Activated T-helper 2 cell treated with anti-CD3 and anti-CD28 coated beads, Interferon-gamma antibody, Interleukin-2, Interleukin-4, amounts not matched to agents 10 μg/mL and 5 μg/mL and 100 μg/mL, durations not matched to agents 14 hours and 24 hours and 36 hours (primary cell): Measurements from ENCODE around the gene USB1. TPM values are rescaled to one million over a fixed set of nuclear protein-coding genes. Genes with fewer than 3 reads are reported as not detected.
A peak's percentile ranks its signal among the peaks of the same experiment; 100 is the strongest.
"Not testable (repeated sequence)": the region's sequence is repeated elsewhere in the genome, so short reads cannot be mapped to it uniquely, and the experiment has no call there.

ENCODE experiments used
- DNase-seq: peaks from one replicate; pipeline ENCODE4 v3.0.0; 2021; ENCODE audit warnings: low spot score
- H3K27ac Mint-ChIP-seq: one replicate; pipeline ENCODE4 v1.8.0; 2021; ENCODE audit warnings: mixed read lengths
- H3K27me3 Mint-ChIP-seq: one replicate; pipeline ENCODE4 v1.8.0; 2021; ENCODE audit warnings: low read depth, mixed read lengths
- H3K36me3 Mint-ChIP-seq: one replicate; pipeline ENCODE4 v1.8.0; 2021; ENCODE audit warnings: low read depth, mixed read lengths
- H3K4me1 Mint-ChIP-seq: one replicate; pipeline ENCODE4 v1.8.0; 2021; ENCODE audit warnings: low read depth, mixed read lengths
- H3K4me3 Mint-ChIP-seq: one replicate; pipeline ENCODE4 v1.8.0; 2021; ENCODE audit warnings: low read depth, mild to moderate bottlenecking, moderate library complexity, mixed read lengths
- H3K9me3 Mint-ChIP-seq: one replicate; pipeline ENCODE4 v1.8.0; 2021; ENCODE audit warnings: mixed read lengths
- intact Hi-C: fragments of 100-400 bp; cut with micrococcal nuclease; formaldehyde crosslinking; loops from one replicate; pipeline ENCODE4 v1.15.1; 2023
- total RNA-seq: library from RNA; stranded (reverse); gene quantifications from 2 replicates; pipeline ENCODE4 v1.2.3, GENCODE V29; 2022

USB1 gene
- total RNA-seq, 1 donor from 2014 or later, result 51.6 TPM

GRCh38 chr16:57999971-58000705 is 1.1 kb upstream of the USB1 start, which contains the start of gene ZNF319:
Gene ZNF319 (minus strand): TSS chr16:58000672. CDS start chr16:57998265, 2,407 bp downstream.
- Mint-ChIP-seq H3K9me3 (no peaks in the 10 kb centered on the region), H3K4me1 (peaks cover 40% of the 10 kb centered on the region), H3K36me3 (peaks cover 32% of the 10 kb centered on the region), H3K27ac (peak within 1 kb of the TSS; percentile 90), H3K27me3 (no peaks in the 10 kb centered on the region), H3K4me3 (peak within 1 kb of the TSS; percentile 92)
- no peak for DNase-seq
- intact Hi-C loops, result loop anchor here (1.0 to 5.0 kb wide), 4 partner anchors 15 to 423 kb away; no protein-coding TSS in a partner anchor

GRCh38 chr16:58001781-58002415 is 691 bp downstream of the USB1 start:
- peaks cover 4% of the 10 kb centered on the region for H3K9me3 Mint-ChIP-seq
- H3K4me3 Mint-ChIP-seq, result peak overlapping the region; percentile 92
- no peaks in the 10 kb centered on the region for H3K27me3 Mint-ChIP-seq
- no peak for DNase-seq
- intact Hi-C loops, result loop anchor here (1.0 to 5.0 kb wide), 6 partner anchors 103 to 425 kb away; partner anchors contain the start of gene KATNB1
- H3K36me3 Mint-ChIP-seq, result peaks cover 36% of the 10 kb centered on the region
- peaks cover 35% of the 10 kb centered on the region for H3K4me1 Mint-ChIP-seq
- H3K27ac Mint-ChIP-seq, result peak overlapping the region; percentile 90

GRCh38 chr16:58002416-58002800 is 1.2 kb downstream of the USB1 start:
- Mint-ChIP-seq H3K9me3 (peaks cover 7% of the 10 kb centered on the region), H3K4me3 (peak overlapping the region; percentile 47), H3K27ac (no peak overlapping the region), H3K27me3 (no peaks in the 10 kb centered on the region), H3K4me1 (peaks cover 35% of the 10 kb centered on the region), H3K36me3 (peaks cover 35% of the 10 kb centered on the region)
- intact Hi-C loops, result loop anchor here (5.0 kb wide), 1 partner anchor 245 kb away; no protein-coding TSS in a partner anchor
- DNase-seq, result no peak

GRCh38 chr16:58002936-58003335 is 1.7 kb downstream of the USB1 start:
- no peak overlapping the region for H3K27ac Mint-ChIP-seq
- H3K27me3 Mint-ChIP-seq, result no peaks in the 10 kb centered on the region
- H3K4me1 Mint-ChIP-seq, result peaks cover 34% of the 10 kb centered on the region
- H3K9me3 Mint-ChIP-seq, result peaks cover 7% of the 10 kb centered on the region
- no peak for DNase-seq
- intact Hi-C loops, result loop anchor here (5.0 kb wide), 1 partner anchor 246 kb away; no protein-coding TSS in a partner anchor
- peaks cover 33% of the 10 kb centered on the region for H3K36me3 Mint-ChIP-seq
- H3K4me3 Mint-ChIP-seq, result no peak overlapping the region

- DNase-seq, H3K27ac Mint-ChIP-seq, H3K9me3 Mint-ChIP-seq, H3K27me3 Mint-ChIP-seq, H3K4me3 Mint-ChIP-seq: not testable (repeated sequence)
- peaks cover 21% of the 10 kb centered on the region for H3K4me1 Mint-ChIP-seq
- H3K36me3 Mint-ChIP-seq, result peaks cover 29% of the 10 kb centered on the region
- intact Hi-C loops, result loop anchor here (5.0 kb wide), 1 partner anchor 247 kb away; no protein-coding TSS in a partner anchor
Observed at GRCh38 chr16:58004736-58005135, 3.5 kb downstream of the USB1 start.

- intact Hi-C loops, result no loop called here
Observed at GRCh38 chr16:58009856-58010416, 8.7 kb downstream of the USB1 start.

GRCh38 chr16:58010886-58011285 is 9.7 kb downstream of the USB1 start:
- Mint-ChIP-seq H3K4me1 (no peaks in the 10 kb centered on the region), H3K4me3 (no peak overlapping the region), H3K9me3 (peaks cover 7% of the 10 kb centered on the region), H3K27ac (no peak overlapping the region), H3K27me3 (no peaks in the 10 kb centered on the region), H3K36me3 (peaks cover 30% of the 10 kb centered on the region)
- intact Hi-C loops, result no loop called here
- no peak for DNase-seq

More at GRCh38 chr16:58009856-58010416, 8.7 kb downstream of the USB1 start:
- Mint-ChIP-seq H3K4me3 (no peak overlapping the region), H3K27me3 (no peaks in the 10 kb centered on the region), H3K9me3 (peaks cover 7% of the 10 kb centered on the region), H3K36me3 (peaks cover 33% of the 10 kb centered on the region), H3K4me1 (peaks cover under 1% of the 10 kb centered on the region), H3K27ac (no peak overlapping the region)
- DNase-seq, result no peak

GRCh38 chr16:58011652-58012051 is 10.4 kb downstream of the USB1 start:
- Mint-ChIP-seq H3K4me3 (no peak overlapping the region), H3K9me3 (peaks cover 5% of the 10 kb centered on the region), H3K27me3 (no peaks in the 10 kb centered on the region), H3K4me1 (no peaks in the 10 kb centered on the region), H3K27ac (no peak overlapping the region), H3K36me3 (peaks cover 24% of the 10 kb centered on the region)
- intact Hi-C loops, result no loop called here
- no peak for DNase-seq

GRCh38 chr16:58012481-58012880 is 11.3 kb downstream of the USB1 start:
- Mint-ChIP-seq H3K27ac (no peak overlapping the region), H3K27me3 (no peaks in the 10 kb centered on the region), H3K4me3 (no peak overlapping the region), H3K4me1 (no peaks in the 10 kb centered on the region), H3K9me3 (no peaks in the 10 kb centered on the region), H3K36me3 (peaks cover 17% of the 10 kb centered on the region)
- intact Hi-C loops, result no loop called here
- DNase-seq, result no peak

GRCh38 chr16:58013201-58013956 is 12.2 kb downstream of the USB1 start:
- H3K4me1 Mint-ChIP-seq, result no peaks in the 10 kb centered on the region

GRCh38 chr16:58016840-58017446 is 15.7 kb downstream of the USB1 start:
- Mint-ChIP-seq H3K4me3 (no peak overlapping the region), H3K27me3 (no peaks in the 10 kb centered on the region), H3K9me3 (no peaks in the 10 kb centered on the region), H3K36me3 (no peaks in the 10 kb centered on the region), H3K27ac (no peak overlapping the region), H3K4me1 (peaks cover 4% of the 10 kb centered on the region)
- intact Hi-C loops, result no loop called here
- DNase-seq, result no peak

More at GRCh38 chr16:58013201-58013956, 12.2 kb downstream of the USB1 start:
- H3K27ac Mint-ChIP-seq, result no peak overlapping the region
- no peak overlapping the region for H3K4me3 Mint-ChIP-seq
- no peaks in the 10 kb centered on the region for H3K9me3 Mint-ChIP-seq
- no peaks in the 10 kb centered on the region for H3K27me3 Mint-ChIP-seq
- intact Hi-C loops, result no loop called here
- DNase-seq, result no peak
- H3K36me3 Mint-ChIP-seq, result peaks cover 17% of the 10 kb centered on the region

- Mint-ChIP-seq H3K36me3 (no peaks in the 10 kb centered on the region), H3K9me3 (no peaks in the 10 kb centered on the region), H3K27me3 (peaks cover 3% of the 10 kb centered on the region), H3K4me3 (no peak overlapping the region), H3K27ac (no peak overlapping the region), H3K4me1 (peaks cover 6% of the 10 kb centered on the region)
- no peak for DNase-seq
- intact Hi-C loops, result no loop called here
Observed at GRCh38 chr16:58018803-58019202, 17.6 kb downstream of the USB1 start.
